Left lung (tissue), 10 donors: ENCODE data around the gene TENM4. TPM values are rescaled to one million over a fixed set of nuclear protein-coding genes. Genes with fewer than 3 reads are reported as not detected.

Experiments used
- ATAC-seq: fragments of 200-7000 bp; cut with Tn5 transposase; one replicate; pipeline ENCODE4 v1.9.1; 2020; ENCODE audit warnings: moderate library complexity
- DNase-seq, 4 donors: peaks; one replicate each; pipeline ENCODE4 v3.0.0-alpha.2; 2013 to 2020
- H3K27ac ChIP-seq, 2 donors: fragments of 200-600 bp; sonication (generic) in 1 of 2; one replicate each; pipeline versions ENCODE4 v1.5.0 to v1.8.0; 2020 to 2021
- H3K27me3 ChIP-seq, 2 donors: fragments of 200-600 bp; sonication (generic) in 1 of 2; one replicate each; pipeline versions ENCODE4 v1.5.0 to v1.8.0; 2020 to 2021
- H3K36me3 ChIP-seq, 2 donors: fragments of 200-600 bp; sonication (generic) in 1 of 2; one replicate each; pipeline versions ENCODE4 v1.5.0 to v1.8.0; 2020 to 2021
- H3K4me1 ChIP-seq, 2 donors: fragments of 200-600 bp; one replicate each; pipeline ENCODE4 v1.8.0; 2021
- H3K4me3 ChIP-seq, 2 donors: fragments of 200-600 bp; sonication (generic) in 1 of 2; one replicate each; pipeline versions ENCODE4 v1.5.0 to v1.8.0; 2020 to 2021; ENCODE audit warnings: mild to moderate bottlenecking in 1 of 2
- H3K9me3 ChIP-seq, 2 donors: fragments of 200-600 bp; sonication (generic) in 1 of 2; one replicate each; pipeline versions ENCODE4 v1.5.0 to v1.8.0; 2020 to 2021
- CTCF ChIP-seq, 2 donors: fragments of 200-600 bp; sonication (generic) in 1 of 2; IDR thresholded peaks; one replicate each; pipeline versions ENCODE4 v1.5.0 to v1.8.0; 2021; ENCODE audit warnings: antibody characterized with exemption in 2 of 2
- intact Hi-C, 2 donors: fragments of 100-400 bp; cut with DNase I; formaldehyde crosslinking; loops; one replicate each; pipeline versions ENCODE4 v1.11.2 to v1.14.2; 2022
- polyA plus RNA-seq, 6 donors: library from polyadenylated mRNA; unstranded; fragments of 120-200 nt; gene quantifications; one replicate each; pipeline ENCODE4 v1.2.1, GENCODE V29; 2013; ENCODE audit not compliant: insufficient read length in 6 of 6
- total RNA-seq, 2 donors: library from RNA; stranded (reverse); fragmentation: NEBNext Ultra II Directional; extraction: Animal tissue kit (Norgen Biotek cat#: 25700); gene quantifications; one replicate each; pipeline ENCODE4 v1.2.1, GENCODE V29; 2021
- donor health status: DM: no; HTN: yes; CAD: no.
- donor health status: DM: no; HTN: no; CAD: no.

Gene TENM4
- total and polyA plus RNA-seq, 8 donors = 3.4 to 7.1 (median 5.2) TPM

- TF ChIP-seq CTCF (IDR thresholded peaks at IDR 0.05) = no peak
- Histone ChIP-seq H3K36me3 (no peaks in the 10 kb centered on the region), H3K4me3 (no peak overlapping the region), H3K27me3 (no peaks in the 10 kb centered on the region), H3K4me1 (peaks cover 0 to 3% of the 10 kb centered on the region in 2 donors), H3K9me3 (no peaks in the 10 kb centered on the region), H3K27ac (no peak overlapping the region)
- no peak for DNase-seq
- intact Hi-C loops = no loop called here
- no peak for ATAC-seq
These were observed 17.1 kb downstream of the TENM4 start for GRCh38 chr11:79423736-79424135.

- no peak for ATAC-seq
- Histone ChIP-seq H3K9me3 (no peaks in the 10 kb centered on the region), H3K4me3 (no peak overlapping the region), H3K27me3 (no peaks in the 10 kb centered on the region), H3K36me3 (no peaks in the 10 kb centered on the region), H3K4me1 (peaks cover 0 to 3% of the 10 kb centered on the region in 2 donors), H3K27ac (no peak overlapping the region)
- no peak for DNase-seq
- intact Hi-C loops = no loop called here
- no peak for TF ChIP-seq CTCF (IDR thresholded peaks at IDR 0.05)
These were observed 18.0 kb downstream of the TENM4 start for GRCh38 chr11:79422866-79423265.

- Histone ChIP-seq H3K4me3 (no peak overlapping the region), H3K27me3 (no peaks in the 10 kb centered on the region), H3K9me3 (no peaks in the 10 kb centered on the region), H3K4me1 (peaks cover 0 to 3% of the 10 kb centered on the region in 2 donors), H3K27ac (no peak overlapping the region), H3K36me3 (no peaks in the 10 kb centered on the region)
- TF ChIP-seq CTCF (IDR thresholded peaks at IDR 0.05) = no peak
- ATAC-seq (no peak), DNase-seq (no peak)
- intact Hi-C loops = no loop called here
These were observed 19.0 kb downstream of the TENM4 start for GRCh38 chr11:79421820-79422219.

- DNase-seq = peak in 1 of 4 donors; percentile 47
- intact Hi-C loops = no loop called here
- no peaks in the 10 kb centered on the region for H3K27me3 ChIP-seq
- H3K27ac ChIP-seq = no peak overlapping the region
- no peak for TF ChIP-seq CTCF (IDR thresholded peaks at IDR 0.05)
- no peaks in the 10 kb centered on the region for H3K36me3 ChIP-seq
- no peak overlapping the region for H3K4me3 ChIP-seq
- H3K9me3 ChIP-seq = no peaks in the 10 kb centered on the region
- peak; percentile 91 for ATAC-seq
- peaks cover 0 to 3% of the 10 kb centered on the region in 2 donors for H3K4me1 ChIP-seq
These were observed 21.7 kb downstream of the TENM4 start for GRCh38 chr11:79419120-79419519.

GRCh38 chr11:79418241-79418640, 22.6 kb downstream of the TENM4 start:
- Histone ChIP-seq H3K27me3 (no peaks in the 10 kb centered on the region), H3K4me3 (no peak overlapping the region), H3K36me3 (no peaks in the 10 kb centered on the region), H3K9me3 (no peaks in the 10 kb centered on the region), H3K27ac (no peak overlapping the region), H3K4me1 (peaks cover 0 to 3% of the 10 kb centered on the region in 2 donors)
- intact Hi-C loops = no loop called here
- DNase-seq (no peak), ATAC-seq (no peak)
- TF ChIP-seq CTCF (IDR thresholded peaks at IDR 0.05) = no peak
